ENCODE results near the gene PAEP.

The PAEP gene

DNA sequence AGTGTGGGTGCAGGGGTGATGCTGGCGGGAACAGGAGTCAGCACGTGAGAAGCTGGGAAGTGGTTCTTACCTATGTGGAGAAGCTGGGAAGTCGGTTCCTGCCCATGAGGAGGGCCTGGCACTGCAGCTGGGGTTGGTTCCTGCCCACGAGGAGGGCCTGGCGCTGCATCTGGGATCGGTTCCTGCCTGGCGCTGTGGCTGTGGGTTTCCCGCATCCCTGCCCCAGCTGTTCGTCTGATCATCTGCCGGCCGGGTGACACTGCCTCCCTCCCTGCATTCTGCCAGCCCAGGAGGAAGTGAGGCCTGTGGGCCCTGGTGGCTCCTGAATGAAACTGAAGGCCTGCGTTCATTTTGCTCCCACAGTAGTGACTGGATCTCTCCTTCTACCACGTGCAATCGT is 10.5 kb upstream of the PAEP start:
- DNase-seq (ENCODE audit: low read depth) = no peak

DNA sequence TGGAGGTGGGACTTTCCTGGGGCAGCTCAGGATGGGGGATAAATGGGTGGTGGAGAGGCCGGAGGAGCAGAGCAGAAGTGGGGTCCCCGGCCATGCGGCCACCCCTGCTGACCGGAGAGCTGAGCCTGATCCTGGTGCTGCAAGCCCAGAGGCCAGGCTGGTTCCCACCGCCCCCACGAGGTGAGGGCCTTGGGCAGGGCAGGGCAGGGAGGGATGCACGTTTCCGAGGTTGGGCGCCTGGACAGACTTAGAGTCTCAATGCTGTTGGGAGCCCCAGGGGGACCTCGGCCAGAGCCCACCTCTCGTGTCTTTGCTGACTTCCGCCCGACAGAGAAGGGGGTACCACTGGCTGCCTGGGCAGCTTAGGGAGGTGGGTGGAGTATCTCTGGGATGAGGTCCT is 10.1 kb upstream of the PAEP start:
- DNase-seq (ENCODE audit: low read depth) = no peak

DNA sequence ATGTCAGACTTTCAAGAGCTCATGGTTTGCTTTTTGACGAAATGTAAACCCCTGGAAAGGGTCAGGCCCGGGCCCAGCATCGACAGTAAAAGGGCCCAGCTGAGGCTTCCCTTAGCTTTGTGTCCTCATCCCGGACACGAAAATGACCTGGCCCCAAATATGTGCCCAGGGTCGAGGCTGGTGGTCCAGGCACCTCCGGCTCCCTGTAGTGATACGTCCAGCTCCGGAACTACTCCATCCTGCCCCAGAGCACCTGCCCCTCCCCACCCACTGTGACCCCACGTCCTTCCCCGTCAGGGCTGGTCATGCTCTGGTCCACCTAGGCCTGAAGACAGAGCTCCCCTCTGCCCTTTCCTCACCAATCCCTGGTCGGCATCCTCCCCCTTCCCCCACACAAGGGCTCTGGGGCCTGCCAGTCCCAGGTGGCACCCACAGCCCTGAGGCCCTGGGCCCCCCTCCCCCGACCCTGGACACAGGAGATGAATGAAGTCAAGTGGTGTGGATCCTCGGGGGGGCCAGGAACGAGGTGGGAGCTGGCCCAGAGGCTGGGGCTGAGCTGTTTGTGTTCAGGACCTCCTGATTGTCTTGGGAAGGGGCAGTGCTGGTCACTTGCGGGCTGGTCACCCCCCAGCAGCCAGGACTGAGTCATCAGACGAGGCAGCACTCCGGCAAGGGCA is 9.4 kb upstream of the PAEP start:
- DNase-seq (ENCODE audit: low read depth) = no peak

DNA sequence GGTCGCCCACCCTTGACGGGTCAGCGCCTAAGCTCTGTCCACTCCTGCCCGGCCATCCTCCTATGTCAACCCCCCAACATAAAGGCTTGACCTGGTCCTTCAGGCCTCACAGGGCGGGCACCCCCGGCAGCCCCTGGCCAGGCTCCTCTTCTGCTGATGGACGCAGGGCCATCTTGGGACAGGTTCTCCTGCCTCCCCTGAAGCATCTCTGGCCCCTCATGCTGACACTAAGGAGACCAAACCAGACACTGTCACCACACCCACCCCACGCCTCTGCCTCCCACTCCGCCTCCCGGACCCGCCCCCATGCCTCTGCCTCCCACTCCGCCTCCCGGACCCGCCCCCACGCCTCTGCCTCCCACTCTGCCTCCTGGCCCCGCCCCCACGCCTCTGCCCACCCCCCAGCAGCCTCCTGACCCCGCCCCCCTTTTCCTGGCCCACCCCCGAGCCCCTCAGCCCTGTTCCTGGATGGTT is 8.8 kb upstream of the PAEP start:
- no peak for DNase-seq (ENCODE audit: low read depth)

DNA sequence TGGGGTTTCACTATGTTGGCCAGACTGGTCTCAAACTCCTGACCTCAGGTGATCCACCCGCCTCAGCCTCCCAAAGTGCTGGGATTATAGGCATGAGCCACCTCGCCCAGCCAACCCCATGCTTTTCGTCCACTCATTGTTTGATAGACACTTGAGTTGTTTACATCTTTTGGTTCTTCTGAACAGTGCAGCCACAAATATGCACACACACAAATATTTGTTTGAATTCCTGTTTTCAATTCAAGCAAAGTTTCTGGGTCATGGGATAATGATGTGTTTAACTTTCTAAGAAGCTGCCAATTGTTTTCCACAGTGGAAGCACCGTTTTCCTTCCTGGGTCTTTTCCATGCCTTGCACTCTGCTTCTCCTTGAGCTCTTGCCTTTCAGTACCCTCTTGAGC is 6.8 kb upstream of the PAEP start:
- no peak for DNase-seq (ENCODE audit: low read depth)

GRCh38 chr9:135555203-135555602 is 6.4 kb upstream of the PAEP start:
- DNase-seq (ENCODE audit: low read depth) = no peak

DNA sequence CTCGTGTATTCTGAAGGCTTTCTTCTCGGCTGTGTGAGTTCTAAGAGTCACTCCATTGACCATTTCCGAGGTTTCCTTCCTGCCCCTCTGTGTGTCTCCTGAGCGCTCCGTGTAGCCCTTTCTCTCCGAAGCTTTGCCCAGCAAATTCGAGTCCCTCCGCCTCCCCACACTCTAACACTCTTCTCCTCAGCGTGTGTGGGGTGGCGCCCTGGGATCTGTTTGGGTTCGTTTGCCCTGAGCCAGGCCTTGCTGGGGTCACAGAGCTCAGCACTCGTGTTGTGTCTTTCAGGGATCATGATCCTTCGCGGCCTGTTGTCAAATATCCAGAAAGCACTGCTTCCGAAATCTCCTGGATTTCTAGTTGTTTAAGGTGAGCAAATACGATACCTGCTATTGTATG is 5.6 kb upstream of the PAEP start:
- no peak for DNase-seq (ENCODE audit: low read depth)

GRCh38 chr9:135559606-135560005 is 1.9 kb upstream of the PAEP start:
- no peak for DNase-seq (ENCODE audit: low read depth)

- no peak for DNase-seq (ENCODE audit: low read depth)
Observed at GRCh38 chr9:135562235-135562745, 734 bp downstream of the PAEP start.

GRCh38 chr9:135563039-135563476 is 1.5 kb downstream of the PAEP start:
- DNase-seq (ENCODE audit: low read depth) = no peak

DNA sequence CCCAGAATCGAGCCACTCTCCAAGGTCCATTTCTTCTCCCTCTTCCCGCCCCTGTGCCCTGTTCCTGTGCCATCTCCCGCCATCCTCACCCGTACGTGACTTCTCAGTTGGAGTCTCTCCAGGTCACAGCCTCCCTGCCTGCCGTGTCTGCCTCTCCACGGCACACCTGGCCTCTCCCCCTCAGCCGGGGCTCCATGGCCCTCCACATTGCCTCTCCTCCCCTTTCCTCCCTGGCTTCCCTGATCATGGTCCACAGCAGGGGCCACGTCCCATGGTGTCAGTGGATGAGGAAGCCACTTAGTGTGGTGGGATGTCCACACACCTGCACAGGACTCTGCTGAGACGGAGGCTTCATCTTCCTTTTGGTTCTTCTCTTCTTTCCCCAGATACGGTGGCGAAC is 2.3 kb downstream of the PAEP start:
- no peak for DNase-seq (ENCODE audit: low read depth)

GRCh38 chr9:135565141-135565628 is 3.6 kb downstream of the PAEP start:
- DNase-seq (ENCODE audit: low read depth) = no peak

DNA sequence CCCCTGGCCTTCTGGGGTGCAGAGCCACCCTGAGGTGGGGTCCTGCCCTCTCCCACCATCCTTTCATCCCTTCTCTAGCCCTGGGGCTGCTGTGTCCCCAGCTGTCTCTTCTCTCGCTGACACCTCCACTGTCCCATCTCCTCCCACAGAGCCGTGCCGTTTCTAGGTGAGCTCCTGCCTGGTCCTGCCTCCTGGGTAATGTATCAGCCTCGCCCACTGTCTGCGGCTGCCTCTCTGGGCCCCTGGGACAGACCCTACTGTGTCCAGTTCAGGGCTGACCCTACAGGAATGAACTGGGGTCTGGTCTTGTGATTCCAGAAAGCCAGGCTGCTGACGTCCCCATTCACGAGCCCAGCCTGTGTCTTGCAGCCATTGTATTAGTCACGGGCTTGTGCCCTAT is 4.1 kb downstream of the PAEP start:
- DNase-seq (ENCODE audit: low read depth) = no peak

DNA sequence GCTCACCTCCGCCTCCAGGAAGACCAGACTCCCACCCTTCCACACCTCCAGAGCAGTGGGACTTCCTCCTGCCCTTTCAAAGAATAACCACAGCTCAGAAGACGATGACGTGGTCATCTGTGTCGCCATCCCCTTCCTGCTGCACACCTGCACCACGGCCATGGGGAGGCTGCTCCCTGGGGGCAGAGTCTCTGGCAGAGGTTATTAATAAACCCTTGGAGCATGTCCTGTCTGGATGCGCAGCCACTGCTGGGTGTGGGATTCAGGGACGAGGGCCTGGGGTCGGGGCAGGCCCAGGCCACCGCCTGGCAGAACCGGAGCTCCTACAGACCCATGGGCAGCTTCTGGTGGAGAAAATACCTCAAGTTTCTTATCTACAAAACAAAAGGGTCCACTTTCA is 5.0 kb downstream of the PAEP start:
- no peak for DNase-seq (ENCODE audit: low read depth)

GRCh38 chr9:135567311-135567710 is 5.8 kb downstream of the PAEP start:
- DNase-seq (ENCODE audit: low read depth) = no peak

GRCh38 chr9:135568026-135568425 is 6.5 kb downstream of the PAEP start:
- DNase-seq (ENCODE audit: low read depth) = no peak

- no peak for DNase-seq (ENCODE audit: low read depth)
Observed at GRCh38 chr9:135570456-135570855, 8.9 kb downstream of the PAEP start.

DNA sequence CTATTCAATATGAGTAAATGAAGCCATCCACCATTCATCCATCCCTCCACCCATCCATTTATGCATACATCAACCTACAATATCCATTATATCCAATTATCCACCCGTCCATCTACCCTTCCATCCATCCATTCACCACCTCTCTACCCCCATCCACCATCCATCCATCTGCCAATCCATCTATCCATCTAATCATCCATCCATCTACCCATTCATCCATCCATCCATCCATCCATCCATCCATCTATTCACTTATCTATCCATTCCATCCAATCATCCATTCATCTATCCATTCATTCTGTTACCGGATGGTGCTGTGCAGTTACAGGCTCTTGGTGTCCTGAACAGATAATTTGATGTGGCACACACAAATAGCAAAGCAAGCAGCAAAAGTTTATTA is 10.7 kb downstream of the PAEP start:
- DNase-seq (ENCODE audit: low read depth) = no peak

DNA sequence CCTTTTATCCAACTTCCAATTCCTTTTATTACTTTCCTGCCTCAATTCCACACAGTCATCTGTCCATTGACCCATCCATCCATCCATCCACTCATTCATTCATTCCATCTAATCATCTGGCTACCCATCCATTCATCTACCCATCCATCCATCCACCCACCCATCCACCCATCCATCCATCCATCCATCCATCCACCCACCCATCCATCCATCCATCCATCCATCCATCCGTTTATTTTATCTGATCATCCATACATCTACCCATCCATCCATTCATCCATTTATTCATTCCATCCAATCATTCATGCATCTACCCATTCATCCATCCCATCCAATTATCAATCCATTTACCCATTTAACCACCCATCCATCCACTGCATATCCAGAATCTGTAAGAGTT is 11.6 kb downstream of the PAEP start:
- DNase-seq (ENCODE audit: low read depth) = no peak

GRCh38 chr9:135574331-135574730 is 12.8 kb downstream of the PAEP start:
- no peak for DNase-seq (ENCODE audit: low read depth)

DNA sequence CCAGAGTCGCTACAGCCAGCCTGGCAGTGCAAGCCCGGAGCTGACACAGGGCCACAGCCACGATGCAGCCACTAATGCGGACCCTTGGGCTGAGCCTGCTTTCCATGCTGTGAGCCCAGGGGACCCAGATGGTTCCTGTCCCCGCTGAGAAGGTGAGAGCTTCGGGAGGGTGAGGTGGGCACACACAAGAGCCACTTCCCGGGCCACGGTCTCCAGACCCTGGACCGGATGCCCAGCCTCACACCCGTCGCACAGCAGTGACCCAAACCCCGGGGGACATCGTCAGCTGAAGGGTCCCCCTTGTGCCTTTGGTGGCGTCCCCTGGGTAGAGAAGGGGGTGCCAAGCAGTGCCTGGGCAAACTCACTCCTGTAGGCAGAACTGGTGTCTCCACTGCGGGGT is 13.4 kb downstream of the PAEP start:
- no peak for DNase-seq (ENCODE audit: low read depth)

- DNase-seq (ENCODE audit: low read depth) = no peak
Observed at GRCh38 chr9:135575995-135576631, 14.6 kb downstream of the PAEP start.

GRCh38 chr9:135577256-135577655 is 15.7 kb downstream of the PAEP start:
- no peak for DNase-seq (ENCODE audit: low read depth)

DNA sequence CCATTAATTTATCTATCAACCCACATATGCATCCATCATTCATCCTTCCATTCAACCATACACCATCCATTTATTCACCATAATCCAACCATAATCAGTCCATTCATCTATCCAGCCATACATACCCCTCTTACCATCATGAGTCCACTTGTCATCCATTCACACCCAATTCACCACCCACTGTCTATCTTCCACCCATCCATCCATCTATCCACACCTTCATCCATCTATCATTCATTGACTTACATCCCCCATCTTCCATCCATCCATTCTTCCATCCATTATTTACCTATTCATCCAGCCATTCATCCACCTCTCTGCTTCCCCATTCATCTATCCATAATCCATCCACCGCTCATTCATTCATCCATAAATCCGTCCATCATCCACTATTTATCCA is 17.8 kb downstream of the PAEP start:
- no peak for DNase-seq (ENCODE audit: low read depth)

Measured in activated T-cell treated with anti-CD3 and anti-CD28 coated beads for 48 hours (primary cell).